H9 (cell line): ENCODE measurements around the gene TMIGD3. TPM values are rescaled to one million over a fixed set of nuclear protein-coding genes. Genes with fewer than 3 reads are reported as not detected.

Experiments used
- DNase-seq: peaks from one replicate; pipeline ENCODE4 v3.0.0-alpha.2; 2017
- H2AFZ ChIP-seq: one replicate; pipeline ENCODE4 v1.6.1; 2013; ENCODE audit warnings: mild to moderate bottlenecking, low read length, control low read depth, moderate library complexity
- H2AK5ac ChIP-seq: 2 replicates; pipeline ENCODE4 v1.6.1; 2013; ENCODE audit warnings: low read length, control low read depth, mixed read lengths; ENCODE audit not compliant: insufficient read length
- H2BK120ac ChIP-seq: one replicate; pipeline ENCODE4 v1.6.1; 2013; ENCODE audit warnings: low read depth, mild to moderate bottlenecking, low read length, control low read depth, inconsistent platforms; ENCODE audit not compliant: poor library complexity, severe bottlenecking
- H2BK12ac ChIP-seq: 2 replicates; pipeline ENCODE4 v1.6.1; 2013; ENCODE audit warnings: low read length, control low read depth, mixed read lengths, low read depth; ENCODE audit not compliant: insufficient read length
- H2BK15ac ChIP-seq: 2 replicates; pipeline ENCODE4 v1.6.1; 2013; ENCODE audit warnings: low read depth, low read length, control low read depth
- H2BK20ac ChIP-seq: one replicate; pipeline ENCODE4 v1.6.1; 2013; ENCODE audit warnings: low read depth, mild to moderate bottlenecking, low read length, control low read depth, inconsistent platforms; ENCODE audit not compliant: poor library complexity, severe bottlenecking
- H2BK5ac ChIP-seq: 2 replicates; pipeline ENCODE4 v1.6.1; 2013; ENCODE audit warnings: low read length, control low read depth, mixed read lengths; ENCODE audit not compliant: insufficient read length
- H3K14ac ChIP-seq: 2 replicates; pipeline ENCODE4 v1.6.1; 2013; ENCODE audit warnings: low read length, control low read depth; ENCODE audit not compliant: insufficient read depth
- H3K18ac ChIP-seq: 2 replicates; pipeline ENCODE4 v1.6.1; 2013; ENCODE audit warnings: low read depth, mild to moderate bottlenecking, mixed read lengths, low read length, control low read depth; ENCODE audit not compliant: insufficient read length
- H3K23ac ChIP-seq: 2 replicates; pipeline ENCODE4 v1.6.1; 2013; ENCODE audit warnings: low read length, control low read depth, mixed read lengths, low read depth; ENCODE audit not compliant: insufficient read length
- H3K23me2 ChIP-seq: 2 replicates; pipeline ENCODE4 v1.6.1; 2013; ENCODE audit warnings: low read depth, mild to moderate bottlenecking, mixed read lengths, low read length, control low read depth; ENCODE audit not compliant: insufficient read length, poor library complexity, severe bottlenecking
- H3K27ac ChIP-seq: 2 replicates; pipeline ENCODE4 v1.5.1; 2013; ENCODE audit warnings: low read length, control low read depth, mixed read lengths, low read depth; ENCODE audit not compliant: insufficient read length
- H3K27me3 ChIP-seq: 2 replicates; pipeline ENCODE4 v1.6.1; 2013; ENCODE audit warnings: low read length, control low read depth, inconsistent platforms; ENCODE audit not compliant: insufficient read depth
- H3K4ac ChIP-seq: 2 replicates; pipeline ENCODE4 v1.6.1; 2013; ENCODE audit warnings: low read depth, mild to moderate bottlenecking, control low read depth, inconsistent platforms, low read length, moderate library complexity
- H3K4me1 ChIP-seq: 2 replicates; pipeline ENCODE4 v1.6.1; 2013; ENCODE audit warnings: low read length, control low read depth, inconsistent platforms; ENCODE audit not compliant: insufficient read depth
- H3K4me2 ChIP-seq: 2 replicates; pipeline ENCODE4 v1.6.1; 2013; ENCODE audit warnings: low read length, control low read depth, mixed read lengths; ENCODE audit not compliant: insufficient read length, insufficient read depth
- H3K56ac ChIP-seq: 2 replicates; pipeline ENCODE4 v1.6.1; 2013; ENCODE audit warnings: low read depth, mild to moderate bottlenecking, mixed read lengths, low read length, control low read depth; ENCODE audit not compliant: insufficient read length
- H3K79me1 ChIP-seq: 2 replicates; pipeline ENCODE4 v1.6.1; 2013; ENCODE audit warnings: low read depth, mild to moderate bottlenecking, moderate library complexity, low read length, control low read depth, inconsistent platforms; ENCODE audit not compliant: insufficient read depth, poor library complexity, severe bottlenecking
- H3K79me2 ChIP-seq: 2 replicates; pipeline ENCODE4 v1.6.1; 2013; ENCODE audit warnings: low read length, control low read depth, inconsistent platforms; ENCODE audit not compliant: insufficient read depth
- H3K9ac ChIP-seq: 2 replicates; pipeline ENCODE4 v1.6.1; 2013; ENCODE audit warnings: low read length, control low read depth, mixed read lengths; ENCODE audit not compliant: insufficient read length; ENCODE audit errors: extremely low read depth
- H3K9me3 ChIP-seq: one replicate; pipeline ENCODE4 v1.6.1; 2013; ENCODE audit warnings: low read depth, low read length, inconsistent platforms; ENCODE audit not compliant: control insufficient read depth
- H3T11ph ChIP-seq: one replicate; pipeline ENCODE4 v1.6.1; 2013; ENCODE audit warnings: mild to moderate bottlenecking, low read length, control low read depth, inconsistent platforms
- H4K20me1 ChIP-seq: one replicate; pipeline ENCODE4 v1.6.1; 2013; ENCODE audit not compliant: control insufficient read depth, insufficient read length, insufficient read depth
- H4K5ac ChIP-seq: 2 replicates; pipeline ENCODE4 v1.6.1; 2013; ENCODE audit warnings: low read depth, mild to moderate bottlenecking, mixed read lengths, low read length, control low read depth; ENCODE audit not compliant: insufficient read length
- H4K8ac ChIP-seq: replicated peaks from 2 replicates; pipeline ENCODE4 v1.6.1; 2013; ENCODE audit warnings: low read length, control low read depth, mixed read lengths, low read depth; ENCODE audit not compliant: insufficient read length
- H4K91ac ChIP-seq: 2 replicates; pipeline ENCODE4 v1.6.1; 2013; ENCODE audit warnings: low read depth, mild to moderate bottlenecking, moderate library complexity, mixed read lengths, low read length, control low read depth; ENCODE audit not compliant: insufficient read length
- H3K27ac Mint-ChIP-seq, 3 experiments: 2 replicates in 2 of 3; 3 replicates in 1 of 3; pipeline ENCODE4 v1.8.0; 2020 to 2021; ENCODE audit warnings: mixed read lengths in 3 of 3, mild to moderate bottlenecking in 1 of 3, moderate library complexity in 1 of 3
- H3K27me3 Mint-ChIP-seq: 2 replicates; pipeline ENCODE4 v1.8.0; 2021; ENCODE audit warnings: low read depth, mild to moderate bottlenecking, moderate library complexity, mixed read lengths
- H3K36me3 Mint-ChIP-seq, 3 experiments: 2 replicates in 2 of 3; 3 replicates in 1 of 3; pipeline ENCODE4 v1.8.0; 2020 to 2021; ENCODE audit warnings: low read depth in 3 of 3, mixed read lengths in 3 of 3; ENCODE audit not compliant: insufficient read depth in 1 of 3
- H3K4me1 Mint-ChIP-seq, 2 experiments: 2 replicates each; pipeline ENCODE4 v1.8.0; 2020; ENCODE audit warnings: mixed read lengths in 2 of 2
- H3K4me3 Mint-ChIP-seq, 2 experiments: 2 replicates in 1 of 2; 3 replicates in 1 of 2; pipeline ENCODE4 v1.8.0; 2020 to 2021; ENCODE audit warnings: mild to moderate bottlenecking in 2 of 2, mixed read lengths in 2 of 2, moderate library complexity in 1 of 2
- H3K9me3 Mint-ChIP-seq, 2 experiments: 2 replicates in 1 of 2; 3 replicates in 1 of 2; pipeline ENCODE4 v1.8.0; 2020; ENCODE audit warnings: mild to moderate bottlenecking in 2 of 2, mixed read lengths in 2 of 2, moderate library complexity in 1 of 2
- whole genome bisulfite sequencing: extraction: QIAGEN DNeasy Blood & Tissue Kit; methylation state at CpG from one replicate; pipeline ENCODE4 v1.1.7; 2013; ENCODE audit warnings: missing lambda C conversion rate, low lambda C conversion rate, mixed read lengths; ENCODE audit not compliant: insufficient read length; ENCODE audit errors: extremely low coverage; 5-methylcytosine and 5-hydroxymethylcytosine counted together
- total RNA-seq: library from RNA; stranded (reverse); gene quantifications from 2 replicates; pipeline ENCODE4 v1.2.1, GENCODE V29; 2021
- TF ChIP-seq, protein P1 (sequence below): fragments of 200-600 bp; sonication (generic); conservative IDR thresholded peaks from 3 replicates; pipeline ENCODE4 v1.8.0; 2021; ENCODE audit warnings: antibody characterized with exemption, mild to moderate bottlenecking

TMIGD3 gene
- total RNA-seq, 1 experiment from 2014 or later, result not detected

DNA sequence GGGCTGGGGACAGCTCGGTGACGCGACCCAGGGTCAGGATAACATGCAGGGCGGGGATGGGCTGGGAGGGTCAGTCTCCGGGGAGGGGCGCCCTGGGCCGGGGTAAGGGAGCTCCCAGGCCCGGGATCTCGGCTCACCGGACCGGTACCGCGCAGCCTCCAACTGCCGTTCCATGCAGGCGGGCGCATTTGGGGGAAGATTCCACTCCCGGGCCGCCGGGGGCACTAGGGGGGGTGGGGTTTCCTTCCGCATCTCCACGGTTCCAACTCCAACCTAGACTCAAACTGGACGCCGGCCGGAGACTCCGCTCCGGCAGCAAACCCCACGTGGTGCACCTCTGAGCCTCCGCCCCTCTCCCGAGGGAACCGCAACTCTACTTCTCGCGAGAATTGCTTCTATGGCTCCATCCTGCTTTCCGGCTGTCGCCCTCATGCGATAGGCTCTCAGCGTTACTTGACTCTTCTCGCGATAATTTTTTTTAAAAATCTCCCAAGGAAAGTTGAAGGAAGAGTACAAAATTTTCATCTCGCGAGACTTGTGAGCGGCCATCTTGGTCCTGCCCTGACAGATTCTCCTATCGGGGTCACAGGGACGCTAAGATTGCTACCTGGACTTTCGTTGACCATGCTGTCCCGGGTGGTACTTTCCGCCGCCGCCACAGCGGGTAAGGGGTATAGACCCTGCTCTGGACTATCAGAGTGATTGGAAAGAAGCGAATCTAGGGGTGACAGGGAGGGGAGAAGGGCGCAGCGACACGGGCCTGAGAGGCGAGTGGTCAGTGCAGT lies 54.3 kb downstream of the TMIGD3 start, which contains the start of the genes ATP5PB and WDR77:
Gene ATP5PB, plus strand, starts transcription at position 547 of the 785 bp plus-strand sequence. Its CDS starts 78 bp downstream, at position 625.
Gene WDR77, minus strand, starts transcription at position 339 of the 785 bp plus-strand sequence. Its CDS starts 87 bp downstream, at position 252.
- WGBS, result no CpG with 5 or more reads among the region's 54 CpGs

More for the DNA sequence above, 54.3 kb downstream of the TMIGD3 start, which contains the start of the genes ATP5PB and WDR77:
- peaks cover 18% of the 10 kb centered on the region; the same call in 1 of the 2 replicates for H3K79me2 ChIP-seq
- H3K9me3 ChIP-seq, result no peaks in the 10 kb centered on the region
- no peak within 1 kb of the TSS for H2BK12ac ChIP-seq
- peak within 1 kb of the TSS; percentile 82 for H3K14ac ChIP-seq
- Mint-ChIP-seq H3K36me3 (peaks cover 15 to 53% (median 37%) of the 10 kb centered on the region in 3 experiments), H3K9me3 (no peaks in the 10 kb centered on the region), H3K27ac (peak within 1 kb of the TSS; percentile 96 to 100 (median 99)), H3K4me1 (peaks cover 12 to 21% of the 10 kb centered on the region in 2 experiments), H3K4me3 (peak within 1 kb of the TSS; percentile 100), H3K27me3 (no peaks in the 10 kb centered on the region)
- no peak within 1 kb of the TSS for H2BK5ac ChIP-seq
- TF ChIP-seq, protein P1, sequence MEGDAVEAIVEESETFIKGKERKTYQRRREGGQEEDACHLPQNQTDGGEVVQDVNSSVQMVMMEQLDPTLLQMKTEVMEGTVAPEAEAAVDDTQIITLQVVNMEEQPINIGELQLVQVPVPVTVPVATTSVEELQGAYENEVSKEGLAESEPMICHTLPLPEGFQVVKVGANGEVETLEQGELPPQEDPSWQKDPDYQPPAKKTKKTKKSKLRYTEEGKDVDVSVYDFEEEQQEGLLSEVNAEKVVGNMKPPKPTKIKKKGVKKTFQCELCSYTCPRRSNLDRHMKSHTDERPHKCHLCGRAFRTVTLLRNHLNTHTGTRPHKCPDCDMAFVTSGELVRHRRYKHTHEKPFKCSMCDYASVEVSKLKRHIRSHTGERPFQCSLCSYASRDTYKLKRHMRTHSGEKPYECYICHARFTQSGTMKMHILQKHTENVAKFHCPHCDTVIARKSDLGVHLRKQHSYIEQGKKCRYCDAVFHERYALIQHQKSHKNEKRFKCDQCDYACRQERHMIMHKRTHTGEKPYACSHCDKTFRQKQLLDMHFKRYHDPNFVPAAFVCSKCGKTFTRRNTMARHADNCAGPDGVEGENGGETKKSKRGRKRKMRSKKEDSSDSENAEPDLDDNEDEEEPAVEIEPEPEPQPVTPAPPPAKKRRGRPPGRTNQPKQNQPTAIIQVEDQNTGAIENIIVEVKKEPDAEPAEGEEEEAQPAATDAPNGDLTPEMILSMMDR, result 0 out of 3 replicates have a peak, but pooled peaks have one; percentile 11
- H3K27ac ChIP-seq, result peak within 1 kb of the TSS; percentile 63
- peak within 1 kb of the TSS; percentile 44 for H4K8ac ChIP-seq
- peak within 1 kb of the TSS; percentile 98 for H3K9ac ChIP-seq
- no peaks in the 10 kb centered on the region for H4K20me1 ChIP-seq
- peak; percentile 97 for DNase-seq
- no peaks in the 10 kb centered on the region for H3K4me1 ChIP-seq
- H4K91ac ChIP-seq, result no peak within 1 kb of the TSS
- no peak within 1 kb of the TSS for H2AK5ac ChIP-seq
- H3K23me2 ChIP-seq, result peaks cover 14% of the 10 kb centered on the region
- no peaks in the 10 kb centered on the region for H3K27me3 ChIP-seq
- H3T11ph ChIP-seq, result no peak within 1 kb of the TSS
- H2AFZ ChIP-seq, result peak within 1 kb of the TSS; percentile 7
- peak within 1 kb of the TSS; percentile 50 for H4K5ac ChIP-seq
- H2BK20ac ChIP-seq, result no peak within 1 kb of the TSS
- peak within 1 kb of the TSS; percentile 57 for H3K56ac ChIP-seq
- no peak within 1 kb of the TSS for H3K4ac ChIP-seq
- peak within 1 kb of the TSS; percentile 82 for H3K4me2 ChIP-seq
- no peak within 1 kb of the TSS for H2BK15ac ChIP-seq
- H3K18ac ChIP-seq, result peak within 1 kb of the TSS; percentile 64
- H3K79me1 ChIP-seq, result peaks cover 16% of the 10 kb centered on the region
- no peak within 1 kb of the TSS for H3K23ac ChIP-seq
- H2BK120ac ChIP-seq, result no peak within 1 kb of the TSS
